Effector memory CD4-positive, alpha-beta T cell (primary cell): Measurements from ENCODE around the gene ZNF274.
"Not testable (repeated sequence)": the region's sequence is repeated elsewhere in the genome, so short reads cannot be mapped to it uniquely, and the experiment has no call there.

ENCODE experiments used
- DNase-seq, 3 donors: peaks; one replicate each; pipeline ENCODE4 v3.0.0-alpha.2; 2020
- H3K27ac ChIP-seq: 2 replicates; pipeline ENCODE4 v1.7.0; 2013; ENCODE audit warnings: mild to moderate bottlenecking, low read length, moderate library complexity; ENCODE audit not compliant: insufficient read depth, poor library complexity, severe bottlenecking
- H3K27me3 ChIP-seq: replicated peaks from 2 replicates; pipeline ENCODE4 v1.7.0; 2013; ENCODE audit warnings: mild to moderate bottlenecking, low read length; ENCODE audit not compliant: insufficient read depth, control insufficient read depth, poor library complexity, severe bottlenecking
- H3K36me3 ChIP-seq: 2 replicates; pipeline ENCODE4 v1.7.0; 2013; ENCODE audit warnings: mild to moderate bottlenecking, low read length, moderate library complexity; ENCODE audit not compliant: control insufficient read depth, insufficient read depth
- H3K4me1 ChIP-seq: 2 replicates; pipeline ENCODE4 v1.7.0; 2013; ENCODE audit warnings: low read length, mild to moderate bottlenecking; ENCODE audit not compliant: control insufficient read depth, insufficient read depth, poor library complexity, severe bottlenecking
- H3K4me3 ChIP-seq: 2 replicates; pipeline ENCODE4 v1.7.0; 2013; ENCODE audit warnings: low read length, low read depth, mild to moderate bottlenecking; ENCODE audit not compliant: insufficient read depth, poor library complexity, severe bottlenecking
- H3K9me3 ChIP-seq: 2 replicates; pipeline ENCODE4 v1.7.0; 2013; ENCODE audit warnings: mild to moderate bottlenecking, low read length, moderate library complexity; ENCODE audit not compliant: control insufficient read depth

The ZNF274 gene

DNA sequence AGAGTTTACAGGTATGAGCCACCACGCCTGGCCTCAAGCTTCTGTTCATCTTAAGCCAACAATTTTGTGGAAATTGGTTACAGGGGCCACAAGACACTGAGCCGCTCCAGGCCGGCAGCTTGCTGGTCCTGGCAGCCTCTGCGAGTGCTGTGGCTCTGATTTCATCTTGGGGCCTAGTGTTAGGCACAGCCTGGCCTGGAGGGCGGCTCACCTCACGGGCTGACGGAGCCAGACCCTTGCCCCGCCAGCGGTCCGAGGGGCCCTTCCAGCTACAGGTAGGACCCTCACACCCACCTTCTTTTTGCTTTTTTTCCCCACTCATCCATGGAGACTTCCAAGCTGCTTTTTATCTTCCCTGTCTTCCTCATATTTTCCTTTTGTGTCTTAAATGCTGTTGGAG, 54.5 kb downstream of the ZNF274 start:
- Histone ChIP-seq H3K27me3 (no peaks in the 10 kb centered on the region), H3K27ac (no peak overlapping the region), H3K36me3 (peaks cover 55% of the 10 kb centered on the region), H3K4me3 (no peak overlapping the region), H3K4me1 (no peaks in the 10 kb centered on the region), H3K9me3 (peaks cover 26% of the 10 kb centered on the region)
- DNase-seq = no peak

DNA sequence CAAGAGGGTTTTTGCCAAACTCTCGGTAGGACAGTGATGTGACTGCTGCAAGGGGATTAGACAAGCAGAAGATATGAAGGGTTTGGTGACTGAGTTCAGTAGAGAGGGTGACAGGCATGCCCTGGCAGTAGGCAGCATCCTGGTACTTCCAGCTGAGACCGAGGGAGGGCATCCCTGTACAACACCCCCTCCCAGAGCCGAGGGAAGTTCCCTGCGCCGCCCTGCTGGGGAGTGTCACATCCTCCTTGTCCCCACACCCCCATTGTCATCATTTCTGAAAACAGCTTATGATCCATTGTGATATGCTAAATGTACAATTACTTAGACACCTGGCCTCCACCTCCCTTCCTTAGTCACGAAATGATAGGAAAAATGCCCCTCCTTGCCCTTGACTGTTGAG, 60.5 kb downstream of the ZNF274 start:
- no peak overlapping the region for H3K27ac ChIP-seq
- H3K36me3 ChIP-seq = peaks cover 75% of the 10 kb centered on the region
- H3K4me3 ChIP-seq = no peak overlapping the region
- DNase-seq = no peak
- no peaks in the 10 kb centered on the region for H3K4me1 ChIP-seq
- H3K9me3 ChIP-seq = peaks cover 45% of the 10 kb centered on the region
- no peaks in the 10 kb centered on the region for H3K27me3 ChIP-seq

DNA sequence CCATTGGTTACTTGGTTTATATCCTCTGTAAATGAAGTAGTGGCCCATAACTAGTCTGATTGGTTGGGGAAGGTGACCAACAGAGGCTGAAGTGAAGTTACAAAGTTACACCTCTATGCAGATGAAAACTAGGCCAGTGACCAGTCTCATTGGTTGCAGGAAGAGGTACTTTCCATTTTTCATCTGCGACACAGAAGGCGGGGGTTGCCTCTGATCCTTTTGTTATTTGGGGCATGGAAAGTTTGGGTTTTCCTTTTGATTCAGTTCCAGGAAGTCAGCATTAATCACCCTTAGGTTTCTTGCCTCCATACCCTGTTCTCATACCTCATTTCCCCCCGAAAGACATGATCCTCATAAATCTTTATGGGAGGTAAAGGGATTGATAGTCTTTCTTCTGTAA, 66.0 kb downstream of the ZNF274 start:
- H3K4me1 ChIP-seq = no peaks in the 10 kb centered on the region
- no peak for DNase-seq
- H3K27ac ChIP-seq = no peak overlapping the region
- H3K27me3 ChIP-seq = no peaks in the 10 kb centered on the region
- H3K36me3 ChIP-seq = peaks cover 95% of the 10 kb centered on the region
- H3K4me3 ChIP-seq = no peak overlapping the region
- H3K9me3 ChIP-seq = peaks cover 63% of the 10 kb centered on the region

DNA sequence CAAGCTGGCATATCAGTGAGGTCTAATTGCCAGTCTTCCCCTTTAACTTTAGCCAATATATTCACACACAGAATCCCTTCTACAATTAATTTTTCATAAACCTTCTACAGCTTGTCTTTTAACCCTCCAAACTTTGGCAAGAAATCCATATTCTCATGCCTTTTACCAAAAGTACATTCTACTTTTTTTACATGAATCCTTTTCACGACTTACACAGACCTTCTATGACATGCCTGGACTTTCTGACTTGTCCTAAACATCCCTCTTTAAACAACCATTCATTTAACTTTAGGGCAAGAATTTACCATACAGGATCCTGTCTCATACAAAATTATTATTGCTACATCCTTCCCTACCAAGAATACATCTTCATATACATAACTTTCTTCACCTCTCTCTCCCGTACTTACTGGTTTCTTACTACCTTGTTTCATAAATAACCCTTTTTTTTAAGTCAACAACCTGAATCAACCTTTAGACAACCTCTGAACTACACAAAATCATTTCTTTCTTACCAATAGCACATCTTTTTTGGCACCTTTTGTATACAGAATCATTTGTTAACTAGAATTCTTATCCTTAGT, 69.3 kb downstream of the ZNF274 start:
- Histone ChIP-seq H3K9me3 (peaks cover 78% of the 10 kb centered on the region), H3K36me3 (peaks cover 81% of the 10 kb centered on the region), H3K27me3 (no peaks in the 10 kb centered on the region), H3K4me3 (no peak overlapping the region), H3K27ac (no peak overlapping the region), H3K4me1 (no peaks in the 10 kb centered on the region)
- no peak for DNase-seq

DNA sequence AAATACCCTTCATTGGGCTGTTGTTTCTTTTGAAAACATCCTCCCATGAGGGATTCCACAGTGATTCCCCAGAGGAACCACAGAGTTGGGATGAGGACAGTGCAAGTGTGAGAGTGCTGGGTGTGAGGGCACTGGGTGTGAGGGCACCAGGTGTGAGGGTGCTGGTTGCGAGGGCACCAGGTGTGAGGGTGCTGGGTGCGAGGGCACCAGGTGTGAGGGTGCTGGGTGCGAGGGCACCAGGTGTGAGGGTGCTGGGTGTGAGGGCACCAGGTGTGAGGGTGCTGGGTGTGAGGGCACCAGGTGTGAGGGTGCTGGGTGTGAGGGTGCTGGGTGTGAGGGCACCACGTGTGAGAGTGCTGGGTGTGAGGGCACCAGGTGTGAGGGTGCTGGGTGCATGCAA, 75.4 kb downstream of the ZNF274 start:
- H3K36me3 ChIP-seq = peaks cover 72% of the 10 kb centered on the region
- not testable (repeated sequence) for DNase-seq

DNA sequence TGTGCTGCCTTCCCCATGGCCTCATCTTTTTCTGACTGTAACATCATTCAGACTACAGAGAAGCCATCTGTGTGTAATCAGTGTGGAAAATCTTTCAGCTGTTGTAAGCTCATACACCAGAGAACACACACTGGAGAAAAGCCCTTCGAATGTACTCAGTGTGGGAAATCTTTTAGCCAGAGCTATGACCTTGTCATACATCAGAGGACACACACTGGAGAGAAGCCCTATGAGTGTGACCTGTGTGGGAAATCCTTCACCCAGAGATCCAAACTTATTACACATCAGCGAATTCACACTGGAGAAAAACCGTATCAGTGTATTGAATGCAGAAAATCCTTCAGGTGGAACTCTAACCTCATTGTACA, 78.7 kb downstream of the ZNF274 start:
- Histone ChIP-seq H3K27me3 (no peaks in the 10 kb centered on the region), H3K36me3 (peaks cover 65% of the 10 kb centered on the region), H3K27ac (no peak overlapping the region), H3K9me3 (peaks cover 85% of the 10 kb centered on the region), H3K4me3 (no peak overlapping the region), H3K4me1 (no peaks in the 10 kb centered on the region)
- no peak for DNase-seq

More for the DNA sequence above, 75.4 kb downstream of the ZNF274 start:
- H3K27me3 ChIP-seq, H3K4me1 ChIP-seq, H3K27ac ChIP-seq, H3K4me3 ChIP-seq: not testable (repeated sequence)
- H3K9me3 ChIP-seq = peaks cover 90% of the 10 kb centered on the region

DNA sequence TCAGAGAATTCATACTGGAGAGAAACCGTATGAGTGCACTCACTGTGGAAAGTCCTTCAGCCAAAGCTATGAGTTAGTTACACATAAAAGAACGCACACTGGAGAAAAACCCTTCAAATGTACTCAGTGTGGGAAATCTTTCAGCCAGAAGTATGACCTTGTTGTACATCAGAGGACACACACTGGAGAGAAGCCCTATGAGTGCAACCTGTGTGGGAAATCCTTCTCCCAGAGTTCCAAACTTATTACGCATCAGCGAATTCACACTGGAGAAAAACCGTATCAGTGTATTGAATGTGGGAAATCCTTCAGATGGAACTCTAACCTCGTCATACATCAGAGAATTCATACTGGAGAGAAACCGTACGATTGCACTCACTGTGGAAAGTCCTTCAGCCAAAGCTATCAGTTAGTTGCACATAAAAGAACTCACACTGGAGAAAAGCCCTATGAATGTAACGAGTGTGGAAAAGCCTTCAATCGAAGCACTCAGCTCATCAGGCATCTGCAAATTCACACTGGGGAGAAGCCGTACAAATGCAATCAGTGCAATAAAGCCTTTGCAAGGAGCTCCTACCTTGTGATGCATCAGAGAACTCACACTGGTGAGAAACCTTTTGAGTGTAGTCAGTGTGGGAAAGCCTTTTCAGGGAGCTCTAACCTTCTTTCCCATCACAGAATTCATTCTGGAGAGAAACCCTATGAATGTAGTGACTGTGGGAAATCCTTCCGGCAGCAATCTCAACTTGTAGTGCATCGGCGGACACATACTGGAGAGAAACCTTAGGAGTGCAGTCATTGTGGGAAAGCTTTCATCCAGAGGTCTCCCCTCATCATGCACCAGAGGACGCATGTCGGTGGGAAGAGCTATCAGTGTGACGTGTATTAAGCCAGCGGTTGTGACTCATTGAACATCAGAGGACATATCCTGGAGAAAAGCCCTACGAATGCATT, 79.4 kb downstream of the ZNF274 start:
- no peak for DNase-seq
- Histone ChIP-seq H3K4me1 (no peaks in the 10 kb centered on the region), H3K4me3 (no peak overlapping the region), H3K27ac (no peak overlapping the region), H3K36me3 (peaks cover 64% of the 10 kb centered on the region), H3K9me3 (peaks cover 86% of the 10 kb centered on the region), H3K27me3 (no peaks in the 10 kb centered on the region)

DNA sequence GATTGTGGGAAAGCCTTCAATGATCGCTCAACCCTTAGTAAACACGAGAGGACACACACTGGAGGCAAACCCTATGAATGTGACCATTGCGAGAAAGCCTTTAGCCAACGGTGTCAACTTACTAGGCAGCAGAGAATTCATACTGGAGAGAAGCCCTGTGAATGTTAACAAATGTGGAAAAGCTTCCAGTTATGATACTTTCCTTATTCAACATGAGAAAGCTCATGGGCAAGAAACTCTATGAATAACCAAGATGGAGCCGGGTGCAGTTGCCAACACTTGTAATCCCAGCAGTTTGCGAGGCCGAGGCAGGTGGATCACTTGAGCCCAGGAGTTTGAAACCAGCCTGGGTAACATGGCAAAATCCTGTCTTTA, 80.0 kb downstream of the ZNF274 start:
- peaks cover 80% of the 10 kb centered on the region for H3K9me3 ChIP-seq
- H3K27me3 ChIP-seq = no peaks in the 10 kb centered on the region
- DNase-seq = no peak
- no peak overlapping the region for H3K4me3 ChIP-seq
- H3K27ac ChIP-seq = no peak overlapping the region
- H3K4me1 ChIP-seq = no peaks in the 10 kb centered on the region
- H3K36me3 ChIP-seq = peaks cover 60% of the 10 kb centered on the region
